ENCODE results near the gene HASPIN. TPM values are rescaled to one million over a fixed set of nuclear protein-coding genes. Genes with fewer than 3 reads are reported as not detected.

The HASPIN gene
- total and polyA plus RNA-seq, 2 of the 13 experiments (the other 11 are each of a cell fraction or from before 2014, with no cell fraction given), result 2.7 to 8.1 TPM

GRCh38 chr17:3744014-3744413 lies 20.3 kb downstream of the HASPIN start:
- Histone ChIP-seq H3K4me2 (ENCODE audit: low read depth, low read length) (no peak overlapping the region), H3K79me2 (ENCODE audit: insufficient read depth, low read length) (no peaks in the 10 kb centered on the region), H3K4me3 (replicated peaks in 1 of 3; ENCODE audit: insufficient read depth in 1 of 3, low read depth in 2 of 3, low read length in 3 of 3) (no peak overlapping the region), H3K27ac (ENCODE audit: extremely low read length, insufficient read depth, low read length) (no peak overlapping the region), H3K9ac (ENCODE audit: insufficient read depth, low read depth, low read length) (no peak overlapping the region), H4K20me1 (ENCODE audit: insufficient read depth, low read length) (no peaks in the 10 kb centered on the region), H3K9me3 (ENCODE audit: low read length) (no peaks in the 10 kb centered on the region), H3K4me1 (ENCODE audit: insufficient read depth, low read length) (peaks cover 39% of the 10 kb centered on the region), H3K27me3 (ENCODE audit: control insufficient read depth in 1 of 2, insufficient read depth in 2 of 2, low read length in 2 of 2) (no peaks in the 10 kb centered on the region), H2AFZ (ENCODE audit: low read length) (no peak overlapping the region), H3K36me3 (replicated peaks in 1 of 2; ENCODE audit: control insufficient read depth in 1 of 2, insufficient read depth in 2 of 2, low read length in 2 of 2) (no peaks in the 10 kb centered on the region)
- POLR2A ChIA-PET, result no interaction called here
- no TSS peak for BruUV-seq (replicated peaks)
- TF ChIP-seq PCBP1 (IDR thresholded peaks at IDR 0.05; ENCODE audit: borderline replicate concordance, low read depth, low read length) (no peak), ZNF766 (CRISPR knock-in tag; IDR thresholded peaks at IDR 0.05; ENCODE audit: borderline replicate concordance) (no peak), CERS6 (CRISPR knock-in tag; IDR thresholded peaks at IDR 0.05) (no peak), TBX3 (IDR thresholded peaks at IDR 0.05; ENCODE audit: borderline replicate concordance) (no peak)
- FAIRE-seq, result no peak
- in situ Hi-C loops (cut with HindIII; ENCODE audit: extremely low pct_ligation_motif_present, low pct_unique_long_range_greater_than_20kb), result no loop called here
- ATAC-seq, result no peak
- whole genome bisulfite sequencing (ENCODE audit: low lambda C conversion rate), result 60% methylated on average over 3 of the region's 3 CpGs
- intact Hi-C loops (cut with micrococcal nuclease; ENCODE audit: unreplicated experiment), result no loop called here
- CTCF ChIA-PET (ENCODE audit: low intra/inter-chr PET ratio, low total read pairs), result no interaction called here
- DNase-seq (ENCODE audit: low spot score), result no peak

GRCh38 chr17:3745071-3745470 lies 21.4 kb downstream of the HASPIN start:
- TF ChIP-seq CAMTA2 (CRISPR knock-in tag; IDR thresholded peaks at IDR 0.05; ENCODE audit: borderline replicate concordance) (no peak), RFXAP (CRISPR knock-in tag; IDR thresholded peaks at IDR 0.05; ENCODE audit: borderline replicate concordance) (no peak), KAT8 (CRISPR knock-in tag; IDR thresholded peaks at IDR 0.05) (no peak), KDM2A (CRISPR knock-in tag; IDR thresholded peaks at IDR 0.05; ENCODE audit: borderline replicate concordance, low read depth) (no peak), RNF219 (CRISPR knock-in tag; IDR thresholded peaks at IDR 0.05) (no peak), ZNF510 (CRISPR knock-in tag; IDR thresholded peaks at IDR 0.05; ENCODE audit: low read depth) (no peak), NFIC (IDR thresholded peaks at IDR 0.05; ENCODE audit: low read length) (no peak), ZNF10 (CRISPR knock-in tag; IDR thresholded peaks at IDR 0.05; ENCODE audit: borderline replicate concordance, low read depth) (no peak)
- WGBS (ENCODE audit: low lambda C conversion rate), result 74% methylated on average over 10 of the region's 10 CpGs
- Histone ChIP-seq H3K36me3 (replicated peaks in 1 of 2; ENCODE audit: control insufficient read depth in 1 of 2, insufficient read depth in 2 of 2, low read length in 2 of 2) (no peaks in the 10 kb centered on the region), H3K27me3 (ENCODE audit: control insufficient read depth in 1 of 2, insufficient read depth in 2 of 2, low read length in 2 of 2) (no peaks in the 10 kb centered on the region), H3K9ac (ENCODE audit: insufficient read depth, low read depth, low read length) (no peak overlapping the region), H3K27ac (ENCODE audit: extremely low read length, insufficient read depth, low read length) (no peak overlapping the region), H3K9me3 (ENCODE audit: low read length) (no peaks in the 10 kb centered on the region), H2AFZ (ENCODE audit: low read length) (no peak overlapping the region), H3K79me2 (ENCODE audit: insufficient read depth, low read length) (no peaks in the 10 kb centered on the region), H3K4me2 (ENCODE audit: low read depth, low read length) (no peak overlapping the region), H4K20me1 (ENCODE audit: insufficient read depth, low read length) (no peaks in the 10 kb centered on the region), H3K4me3 (replicated peaks in 1 of 3; ENCODE audit: insufficient read depth in 1 of 3, low read depth in 2 of 3, low read length in 3 of 3) (no peak overlapping the region), H3K4me1 (ENCODE audit: insufficient read depth, low read length) (peaks cover 30% of the 10 kb centered on the region)
- CTCF ChIA-PET (ENCODE audit: low intra/inter-chr PET ratio, low total read pairs), result no interaction called here
- POLR2A ChIA-PET, result no interaction called here
- ATAC-seq (no peak), DNase-seq (ENCODE audit: low spot score) (no peak), FAIRE-seq (no peak)
- no TSS peak for BruUV-seq (replicated peaks)
- intact Hi-C loops (cut with micrococcal nuclease; ENCODE audit: unreplicated experiment), result no loop called here
- in situ Hi-C loops (cut with HindIII; ENCODE audit: extremely low pct_ligation_motif_present, low pct_unique_long_range_greater_than_20kb), result no loop called here

All from HepG2 (cell line).